Right atrium auricular region (tissue), 2 donors: ENCODE results near the gene OCSTAMP. TPM values are rescaled to one million over a fixed set of nuclear protein-coding genes. Genes with fewer than 3 reads are reported as not detected.

Experiments used
- DNase-seq: peaks from one replicate; pipeline ENCODE4 v3.0.0-alpha.2; 2019; ENCODE audit warnings: low spot score
- H3K27ac ChIP-seq, 2 donors: fragments of 200-600 bp; sonication (generic); 1 replicate in 1 of 2; 2 replicates in 1 of 2; pipeline ENCODE4 v1.5.1; 2016 to 2019
- H3K27me3 ChIP-seq, 2 donors: fragments of 200-600 bp; sonication (generic); one replicate each; pipeline versions ENCODE4 v1.5.1 to v1.6.0; 2017 to 2019
- H3K36me3 ChIP-seq: fragments of 200-600 bp; sonication (generic); one replicate; pipeline ENCODE4 v1.5.1; 2016
- H3K4me1 ChIP-seq, 2 donors: fragments of 200-600 bp; sonication (generic); one replicate each; pipeline versions ENCODE4 v1.5.1 to v1.6.0; 2017 to 2019
- H3K4me3 ChIP-seq, 2 donors: fragments of 200-600 bp; sonication (generic); 1 replicate in 1 of 2; 2 replicates in 1 of 2; pipeline ENCODE4 v1.5.1; 2017 to 2019; ENCODE audit warnings: mild to moderate bottlenecking in 1 of 2, moderate library complexity in 1 of 2
- H3K9me3 ChIP-seq, 2 donors: fragments of 200-600 bp; sonication (generic); one replicate each; pipeline ENCODE4 v1.5.1; 2019
- total RNA-seq, 2 donors: library from RNA; depleted of rRNA; stranded (reverse); fragments of >200 nt; gene quantifications; one replicate each; pipeline ENCODE4 v1.1.0, GENCODE V29; 2016
- TF ChIP-seq, protein P1 (sequence below), 2 donors: fragments of 200-600 bp; sonication (generic); IDR thresholded peaks; one replicate each; pipeline ENCODE4 v1.5.1; 2019; ENCODE audit warnings: antibody characterized with exemption in 2 of 2

The OCSTAMP gene
- total RNA-seq, 2 donors from 2014 or later: not detected

DNA sequence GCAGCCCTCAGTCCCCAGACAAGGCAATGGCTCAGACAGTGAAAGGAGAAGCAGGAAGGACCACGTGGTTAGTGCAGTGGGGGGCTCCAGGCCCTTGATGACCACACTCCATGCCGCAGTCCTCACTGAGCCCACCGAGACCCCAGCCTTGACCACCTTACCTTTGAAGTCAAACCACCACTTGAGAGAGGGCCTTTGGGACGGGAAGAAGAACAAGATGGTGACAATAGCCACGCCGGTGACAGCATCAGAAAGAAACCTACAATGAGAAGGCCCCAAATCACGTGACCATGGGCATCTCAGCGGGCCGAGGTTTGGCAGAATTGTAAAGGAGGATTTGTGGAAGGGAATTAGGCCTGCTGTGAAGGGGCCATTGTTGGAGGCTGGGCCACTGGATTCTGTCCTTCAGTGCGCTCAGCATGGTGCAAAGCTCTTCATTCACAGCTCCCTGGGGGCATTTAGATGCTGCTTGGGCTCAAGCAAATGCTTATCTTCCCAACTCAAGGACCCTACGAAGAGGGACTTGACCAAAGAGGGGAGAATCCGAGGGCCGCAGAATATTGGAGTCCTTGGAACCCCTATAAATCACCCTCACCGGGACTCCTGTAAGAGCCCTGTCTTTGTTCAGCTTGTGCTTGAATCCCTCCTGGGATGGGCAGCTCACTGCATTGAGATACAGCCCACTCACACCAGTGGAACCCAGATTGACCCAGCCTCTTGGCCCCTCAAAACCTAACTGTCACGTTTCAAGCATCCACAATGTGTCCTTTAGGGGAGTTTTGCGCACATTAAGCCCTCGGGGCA, 33.2 kb upstream of the OCSTAMP start:
- Histone ChIP-seq H3K27ac (no peak overlapping the region), H3K9me3 (no peaks in the 10 kb centered on the region), H3K4me1 (no peaks in the 10 kb centered on the region), H3K36me3 (no peaks in the 10 kb centered on the region), H3K4me3 (no peak overlapping the region), H3K27me3 (no peaks in the 10 kb centered on the region)
- no peak for DNase-seq
- TF ChIP-seq, protein P1, sequence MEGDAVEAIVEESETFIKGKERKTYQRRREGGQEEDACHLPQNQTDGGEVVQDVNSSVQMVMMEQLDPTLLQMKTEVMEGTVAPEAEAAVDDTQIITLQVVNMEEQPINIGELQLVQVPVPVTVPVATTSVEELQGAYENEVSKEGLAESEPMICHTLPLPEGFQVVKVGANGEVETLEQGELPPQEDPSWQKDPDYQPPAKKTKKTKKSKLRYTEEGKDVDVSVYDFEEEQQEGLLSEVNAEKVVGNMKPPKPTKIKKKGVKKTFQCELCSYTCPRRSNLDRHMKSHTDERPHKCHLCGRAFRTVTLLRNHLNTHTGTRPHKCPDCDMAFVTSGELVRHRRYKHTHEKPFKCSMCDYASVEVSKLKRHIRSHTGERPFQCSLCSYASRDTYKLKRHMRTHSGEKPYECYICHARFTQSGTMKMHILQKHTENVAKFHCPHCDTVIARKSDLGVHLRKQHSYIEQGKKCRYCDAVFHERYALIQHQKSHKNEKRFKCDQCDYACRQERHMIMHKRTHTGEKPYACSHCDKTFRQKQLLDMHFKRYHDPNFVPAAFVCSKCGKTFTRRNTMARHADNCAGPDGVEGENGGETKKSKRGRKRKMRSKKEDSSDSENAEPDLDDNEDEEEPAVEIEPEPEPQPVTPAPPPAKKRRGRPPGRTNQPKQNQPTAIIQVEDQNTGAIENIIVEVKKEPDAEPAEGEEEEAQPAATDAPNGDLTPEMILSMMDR (IDR thresholded peaks at IDR 0.05): no peak

DNA sequence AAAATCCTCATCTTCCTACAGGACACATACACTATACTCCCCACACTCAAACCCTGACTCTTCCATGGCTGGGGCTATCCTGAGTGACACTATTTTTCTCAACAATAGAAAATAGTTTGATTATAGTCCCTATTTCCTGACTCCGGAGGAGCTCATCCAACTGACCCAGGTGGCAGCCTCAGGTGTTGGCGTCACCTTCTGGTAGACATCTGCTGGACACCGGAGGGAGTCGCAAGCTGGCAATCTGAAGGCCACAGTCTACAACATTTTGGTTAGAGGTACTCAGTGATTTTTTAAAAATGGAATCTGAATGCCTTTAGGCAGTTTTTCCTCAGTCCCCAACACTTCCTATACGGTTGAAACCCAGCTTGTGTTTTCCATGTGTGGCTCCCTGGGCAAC, 32.2 kb upstream of the OCSTAMP start:
- Histone ChIP-seq H3K4me1 (no peaks in the 10 kb centered on the region), H3K27me3 (no peaks in the 10 kb centered on the region), H3K9me3 (no peaks in the 10 kb centered on the region), H3K36me3 (no peaks in the 10 kb centered on the region), H3K4me3 (no peak overlapping the region), H3K27ac (no peak overlapping the region)
- TF ChIP-seq, protein P1 (IDR thresholded peaks at IDR 0.05): no peak
- DNase-seq: no peak

DNA sequence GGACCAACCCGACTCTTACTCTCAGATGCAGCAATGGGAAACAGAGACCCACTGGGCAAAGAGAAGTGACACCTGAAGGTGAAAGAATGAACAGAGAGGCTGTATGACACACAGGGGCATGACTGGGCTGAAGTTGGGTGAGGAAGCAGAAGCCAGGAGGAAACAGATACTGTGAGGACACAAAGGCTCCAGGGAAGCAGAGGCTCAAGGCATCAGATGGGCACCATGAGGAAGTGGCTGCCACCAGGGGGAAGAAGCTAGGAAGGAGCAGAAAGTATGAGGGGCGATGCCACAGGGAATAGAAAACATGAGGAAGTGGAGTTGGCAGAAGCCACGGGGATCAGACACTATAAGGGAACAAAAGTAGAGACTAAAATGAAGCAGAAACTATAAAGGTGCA, 30.9 kb upstream of the OCSTAMP start:
- H3K4me3 ChIP-seq: no peak overlapping the region
- H3K36me3 ChIP-seq: no peaks in the 10 kb centered on the region
- no peaks in the 10 kb centered on the region for H3K4me1 ChIP-seq
- H3K27ac ChIP-seq: no peak overlapping the region
- no peak for DNase-seq
- TF ChIP-seq, protein P1 (IDR thresholded peaks at IDR 0.05): no peak
- no peaks in the 10 kb centered on the region for H3K27me3 ChIP-seq
- no peaks in the 10 kb centered on the region for H3K9me3 ChIP-seq

DNA sequence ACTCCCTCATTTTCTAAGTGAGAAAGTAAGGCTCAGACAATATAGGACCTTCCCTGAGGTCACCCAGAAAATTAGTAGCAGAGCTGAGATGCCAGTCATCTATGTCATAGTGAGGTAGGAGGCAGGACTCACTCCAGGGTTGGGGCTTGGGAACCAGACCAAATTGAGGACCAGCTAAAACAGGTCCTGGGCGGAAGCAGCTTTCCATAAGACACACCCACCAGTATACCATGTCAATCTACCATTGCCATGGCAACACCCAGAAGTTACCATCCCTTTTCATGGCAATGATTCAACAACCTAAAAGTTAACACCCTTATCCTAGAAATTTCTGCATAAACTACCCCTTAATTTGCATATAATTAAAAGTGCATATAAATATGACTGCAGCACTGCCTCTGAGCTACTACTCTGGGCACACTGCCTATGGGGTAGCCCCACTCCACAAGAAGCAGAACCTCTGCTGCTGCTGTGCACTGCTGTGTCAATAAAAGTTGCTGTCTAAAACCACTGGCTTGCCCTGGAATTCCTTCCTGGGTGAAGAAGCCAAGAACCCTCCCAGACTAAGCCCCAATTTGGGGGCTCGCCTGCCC, 30.3 kb upstream of the OCSTAMP start:
- Histone ChIP-seq H3K27me3 (no peaks in the 10 kb centered on the region), H3K36me3 (no peaks in the 10 kb centered on the region), H3K4me1 (no peaks in the 10 kb centered on the region), H3K27ac (no peak overlapping the region), H3K4me3 (no peak overlapping the region), H3K9me3 (no peaks in the 10 kb centered on the region)
- DNase-seq: no peak
- TF ChIP-seq, protein P1 (IDR thresholded peaks at IDR 0.05): no peak

DNA sequence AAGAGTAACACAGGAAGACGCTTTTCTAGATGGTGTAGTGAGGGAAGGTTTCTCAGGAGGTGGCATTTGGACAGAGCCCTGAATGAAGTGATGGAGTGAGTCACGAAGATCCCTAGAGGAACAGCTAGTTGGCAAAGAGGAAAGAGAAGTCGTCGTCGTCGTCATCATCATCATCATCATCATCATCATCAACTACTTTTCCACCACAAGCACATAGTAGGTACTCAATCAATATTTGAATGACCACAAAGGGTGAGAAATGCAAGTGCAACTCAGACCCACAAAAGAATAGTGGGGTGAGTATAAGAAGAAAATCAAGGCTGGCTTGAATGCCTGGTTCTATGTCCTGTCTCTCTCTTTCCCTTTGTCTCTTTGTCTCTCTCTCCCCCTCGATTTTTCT, 28.3 kb upstream of the OCSTAMP start:
- H3K27me3 ChIP-seq: no peaks in the 10 kb centered on the region
- TF ChIP-seq, protein P1 (IDR thresholded peaks at IDR 0.05): no peak

More for the DNA sequence above, 28.3 kb upstream of the OCSTAMP start:
- no peak for DNase-seq
- Histone ChIP-seq H3K9me3 (no peaks in the 10 kb centered on the region), H3K27ac (no peak overlapping the region), H3K4me1 (no peaks in the 10 kb centered on the region), H3K4me3 (no peak overlapping the region), H3K36me3 (no peaks in the 10 kb centered on the region)
